ENCODE data around the gene CABP2. TPM values are rescaled to one million over a fixed set of nuclear protein-coding genes. Genes with fewer than 3 reads are reported as not detected.
A peak's percentile ranks its signal among the peaks of the same experiment; 100 is the strongest.
"Not testable (repeated sequence)": the region's sequence is repeated elsewhere in the genome, so short reads cannot be mapped to it uniquely, and the experiment has no call there.

The CABP2 gene
- total RNA-seq, 4 donors from 2014 or later: not detected

- 49 to 59% methylated on average over 11 of the region's 11 CpGs for WGBS, 2 donors
- DNase-seq (ENCODE audit: low spot score in 2 of 2): peak in 1 of 2 donors; percentile 33
- not testable (repeated sequence) for H3K36me3 ChIP-seq, H3K27me3 ChIP-seq, H3K9me3 ChIP-seq, H3K27ac ChIP-seq, H3K4me1 ChIP-seq, H3K4me3 ChIP-seq
- TF ChIP-seq EP300 (IDR thresholded peaks at IDR 0.05): peak in 1 of 2 donors; percentile 24
Observed at GRCh38 chr11:67563705-67564114, 40.5 kb upstream of the CABP2 start.

GRCh38 chr11:67562963-67563704, 39.9 kb upstream of the CABP2 start:
- H3K36me3 ChIP-seq: no peaks in the 10 kb centered on the region
- TF ChIP-seq CTCF (IDR thresholded peaks at IDR 0.05) (no peak), POLR2A (IDR thresholded peaks at IDR 0.05) (no peak), EP300 (IDR thresholded peaks at IDR 0.05) (no peak)
- 48 to 49% methylated on average over 10 of the region's 10 CpGs for WGBS, 2 donors
- H3K27ac ChIP-seq: peak overlapping the region in 1 of 4 donors; percentile 11
- no peak overlapping the region for H3K4me3 ChIP-seq
- H3K4me1 ChIP-seq: peaks cover 0 to 12% (median 0%) of the 10 kb centered on the region in 4 donors
- no peak for DNase-seq (ENCODE audit: low spot score in 2 of 2)
- H3K27me3 ChIP-seq: no peaks in the 10 kb centered on the region
- H3K9me3 ChIP-seq: no peaks in the 10 kb centered on the region

GRCh38 chr11:67561971-67562619, 38.8 kb upstream of the CABP2 start:
- DNase-seq (ENCODE audit: low spot score in 2 of 2): no peak
- H3K27me3 ChIP-seq: no peaks in the 10 kb centered on the region
- no peaks in the 10 kb centered on the region for H3K9me3 ChIP-seq
- H3K4me3 ChIP-seq: no peak overlapping the region
- H3K27ac ChIP-seq: no peak overlapping the region
- WGBS, 2 donors: 71 to 77% methylated on average over 10 of the region's 10 CpGs
- H3K4me1 ChIP-seq: peaks cover 0 to 12% (median 0%) of the 10 kb centered on the region in 4 donors
- no peak for TF ChIP-seq POLR2A (IDR thresholded peaks at IDR 0.05)
- no peak for TF ChIP-seq CTCF (IDR thresholded peaks at IDR 0.05)
- no peak for TF ChIP-seq EP300 (IDR thresholded peaks at IDR 0.05)
- no peaks in the 10 kb centered on the region for H3K36me3 ChIP-seq

GRCh38 chr11:67558084-67558772, 35.0 kb upstream of the CABP2 start:
- Histone ChIP-seq H3K27me3 (no peaks in the 10 kb centered on the region), H3K4me3 (no peak overlapping the region), H3K27ac (peak overlapping the region in 2 of 4 donors; percentile 9 to 48), H3K4me1 (peaks cover 0 to 5% (median 0%) of the 10 kb centered on the region in 4 donors), H3K9me3 (no peaks in the 10 kb centered on the region), H3K36me3 (no peaks in the 10 kb centered on the region)
- 62 to 68% methylated on average over 19 of the region's 19 CpGs for WGBS, 2 donors
- TF ChIP-seq EP300 (IDR thresholded peaks at IDR 0.05): no peak
- no peak for TF ChIP-seq CTCF (IDR thresholded peaks at IDR 0.05)
- TF ChIP-seq POLR2A (IDR thresholded peaks at IDR 0.05): no peak
- no peak for DNase-seq (ENCODE audit: low spot score in 2 of 2)

GRCh38 chr11:67556244-67556643, 33.0 kb upstream of the CABP2 start:
- Histone ChIP-seq H3K36me3 (no peaks in the 10 kb centered on the region), H3K4me3 (no peak overlapping the region), H3K9me3 (no peaks in the 10 kb centered on the region), H3K27ac (no peak overlapping the region), H3K4me1 (peaks cover 0 to 3% (median 0%) of the 10 kb centered on the region in 4 donors), H3K27me3 (no peaks in the 10 kb centered on the region)
- TF ChIP-seq EP300 (IDR thresholded peaks at IDR 0.05) (no peak), CTCF (IDR thresholded peaks at IDR 0.05) (no peak)
- no peak for DNase-seq (ENCODE audit: low spot score in 2 of 2)
- 65 to 88% methylated on average over 3 of the region's 3 CpGs for WGBS, 2 donors

- H3K27ac ChIP-seq; H3K9me3 ChIP-seq; H3K4me3 ChIP-seq; DNase-seq (ENCODE audit: low spot score in 2 of 2); H3K4me1 ChIP-seq; H3K27me3 ChIP-seq; H3K36me3 ChIP-seq: not testable (repeated sequence)
Observed at GRCh38 chr11:67551697-67552096, 28.5 kb upstream of the CABP2 start.

Data from tibial nerve (tissue), 4 donors.